ENCODE data around the gene NBAS. TPM values are rescaled to one million over a fixed set of nuclear protein-coding genes. Genes with fewer than 3 reads are reported as not detected.

The NBAS gene
- total and polyA plus RNA-seq, 2 of the 13 experiments (the other 11 are each of a cell fraction or from before 2014, with no cell fraction given): 33.6 to 58.7 TPM

GRCh38 chr2:15591692-15592463, 30.7 kb upstream of the NBAS start, which contains the start of gene DDX1 (continued):
- TF ChIP-seq ZNF597 (CRISPR knock-in tag; IDR thresholded peaks at IDR 0.05) (no peak), HMGXB4 (CRISPR knock-in tag; IDR thresholded peaks at IDR 0.05; ENCODE audit: borderline replicate concordance in 1 of 2, low read depth in 1 of 2) (peak; percentile 99 to 100), RARG (CRISPR knock-in tag; IDR thresholded peaks at IDR 0.05; ENCODE audit: low read depth) (peak; percentile 95; the same call in 1 of the 2 replicates), DMAP1 (CRISPR knock-in tag; IDR thresholded peaks at IDR 0.05) (peak; percentile 100), ZNF747 (CRISPR knock-in tag; IDR thresholded peaks at IDR 0.05; ENCODE audit: borderline replicate concordance) (peak; percentile 99), HNRNPLL (IDR thresholded peaks at IDR 0.05; ENCODE audit: low read depth, low read length, poor library complexity, severe bottlenecking) (peak; percentile 88), ZSCAN12 (CRISPR knock-in tag; IDR thresholded peaks at IDR 0.05) (peak; percentile 93; the same call in 1 of the 2 replicates), YEATS2 (CRISPR knock-in tag; IDR thresholded peaks at IDR 0.05; ENCODE audit: borderline replicate concordance) (peak; percentile 99), RFXANK (CRISPR knock-in tag; IDR thresholded peaks at IDR 0.05) (peak; percentile 87; the same call in 1 of the 2 replicates), HOMEZ (CRISPR knock-in tag; IDR thresholded peaks at IDR 0.05; ENCODE audit: low read depth) (peak; percentile 98), FOXK1 (CRISPR knock-in tag; IDR thresholded peaks at IDR 0.05; ENCODE audit: borderline replicate concordance, low read depth) (peak; percentile 95), RBAK (CRISPR knock-in tag; IDR thresholded peaks at IDR 0.05) (peak; percentile 83), FOXA3 (CRISPR knock-in tag; IDR thresholded peaks at IDR 0.05) (peak; percentile 81), ZBTB21 (CRISPR knock-in tag; IDR thresholded peaks at IDR 0.05) (peak; percentile 69; the same call in 1 of the 2 replicates), CHCHD3 (CRISPR knock-in tag; IDR thresholded peaks at IDR 0.05) (peak; percentile 82; the same call in 1 of the 2 replicates), ZNF775 (CRISPR knock-in tag; IDR thresholded peaks at IDR 0.05; ENCODE audit: borderline replicate concordance) (peak; percentile 90), POLR2AphosphoS2 (IDR thresholded peaks at IDR 0.05; ENCODE audit: low read depth, low read length) (peak; percentile 83; the same call in 1 of the 2 replicates)

All from HepG2 (cell line).